Lower leg skin (tissue), 3 donors: ENCODE measurements around the gene KIRREL3.

Experiments used
- CTCF ChIP-seq, 3 donors: fragments of 450-650 bp; IDR thresholded peaks; one replicate each; pipeline ENCODE4 v1.5.1; 2016; ENCODE audit warnings: antibody characterized with exemption in 3 of 3, mild to moderate bottlenecking in 3 of 3, moderate library complexity in 2 of 3
- POLR2A ChIP-seq, 2 donors: fragments of 450-650 bp; IDR thresholded peaks; one replicate each; pipeline ENCODE4 v1.6.1; 2016 to 2017; ENCODE audit warnings: antibody characterized with exemption in 2 of 2, mild to moderate bottlenecking in 1 of 2, moderate library complexity in 1 of 2

- TF ChIP-seq CTCF (IDR thresholded peaks at IDR 0.05) (no peak), POLR2A (IDR thresholded peaks at IDR 0.05) (no peak)
These were observed 363.4 kb downstream of the KIRREL3 start for GRCh38 chr11:126636911-126637794.
